Stimulated activated CD4-positive, alpha-beta T cell treated with anti-CD3 and anti-CD28 coated beads, Interleukin-2, amount 100 ng/mL, for 24 hours (primary cell): ENCODE results near the gene VSIG10.
A peak's percentile ranks its signal among the peaks of the same experiment; 100 is the strongest.
"Not testable (repeated sequence)": the region's sequence is repeated elsewhere in the genome, so short reads cannot be mapped to it uniquely, and the experiment has no call there.

ENCODE experiments used
- DNase-seq, 2 donors: peaks; one replicate each; pipeline ENCODE4 v3.0.0-alpha.2; 2020

VSIG10 gene, protein sequence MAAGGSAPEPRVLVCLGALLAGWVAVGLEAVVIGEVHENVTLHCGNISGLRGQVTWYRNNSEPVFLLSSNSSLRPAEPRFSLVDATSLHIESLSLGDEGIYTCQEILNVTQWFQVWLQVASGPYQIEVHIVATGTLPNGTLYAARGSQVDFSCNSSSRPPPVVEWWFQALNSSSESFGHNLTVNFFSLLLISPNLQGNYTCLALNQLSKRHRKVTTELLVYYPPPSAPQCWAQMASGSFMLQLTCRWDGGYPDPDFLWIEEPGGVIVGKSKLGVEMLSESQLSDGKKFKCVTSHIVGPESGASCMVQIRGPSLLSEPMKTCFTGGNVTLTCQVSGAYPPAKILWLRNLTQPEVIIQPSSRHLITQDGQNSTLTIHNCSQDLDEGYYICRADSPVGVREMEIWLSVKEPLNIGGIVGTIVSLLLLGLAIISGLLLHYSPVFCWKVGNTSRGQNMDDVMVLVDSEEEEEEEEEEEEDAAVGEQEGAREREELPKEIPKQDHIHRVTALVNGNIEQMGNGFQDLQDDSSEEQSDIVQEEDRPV

DNA sequence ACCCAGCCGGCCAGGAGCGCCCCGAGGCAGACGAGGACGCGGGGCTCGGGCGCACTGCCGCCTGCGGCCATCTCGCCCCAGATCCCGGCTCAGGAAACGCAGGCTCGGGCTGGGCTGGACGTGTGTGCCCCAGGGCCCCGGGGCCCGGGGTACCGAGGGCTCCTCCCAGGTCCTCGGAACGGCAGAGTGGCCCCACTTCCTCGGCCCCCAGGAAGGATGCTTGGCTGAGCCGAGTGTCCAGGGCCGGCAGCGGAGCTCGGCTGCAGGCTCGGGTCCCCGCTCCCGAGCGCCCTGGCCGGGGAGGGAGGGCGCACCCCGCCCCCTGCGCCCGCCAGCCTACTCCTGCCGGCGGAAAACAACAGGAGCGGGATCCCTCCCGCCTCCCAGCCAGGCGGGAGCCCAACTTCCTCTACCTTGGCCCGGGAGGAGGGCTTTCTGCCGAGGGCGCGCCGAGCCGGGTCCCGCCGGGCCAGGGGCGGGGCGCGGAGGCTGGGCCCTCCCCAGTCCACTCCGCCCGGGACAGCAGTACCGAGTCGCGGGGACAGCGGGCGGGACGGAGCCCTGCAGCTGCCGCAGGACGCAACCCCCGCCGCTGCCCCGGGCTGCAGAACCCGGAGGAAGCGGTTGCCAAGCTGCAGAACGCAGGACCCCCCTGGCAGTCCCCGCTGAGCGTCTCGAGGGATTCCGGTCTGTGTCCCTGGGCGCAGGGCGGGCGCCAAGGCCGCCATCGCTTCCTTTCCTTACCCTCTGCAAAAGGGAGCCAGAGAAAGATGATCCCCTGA is at the start of gene VSIG10:
TSS of gene VSIG10 (minus strand) at position 411 of the 782 bp plus-strand sequence. CDS start at position 71, 340 bp downstream.
- DNase-seq = peak; percentile 19 to 42

GRCh38 chr12:118151755-118152154 is 47.9 kb upstream of the VSIG10 start:
- DNase-seq = no peak

GRCh38 chr12:118150625-118151024 is 46.8 kb upstream of the VSIG10 start:
- DNase-seq = no peak

GRCh38 chr12:118148287-118148686 is 44.5 kb upstream of the VSIG10 start:
- DNase-seq = no peak

- DNase-seq = no peak
Measured at GRCh38 chr12:118145798-118146156, 42.0 kb upstream of the VSIG10 start.

DNA sequence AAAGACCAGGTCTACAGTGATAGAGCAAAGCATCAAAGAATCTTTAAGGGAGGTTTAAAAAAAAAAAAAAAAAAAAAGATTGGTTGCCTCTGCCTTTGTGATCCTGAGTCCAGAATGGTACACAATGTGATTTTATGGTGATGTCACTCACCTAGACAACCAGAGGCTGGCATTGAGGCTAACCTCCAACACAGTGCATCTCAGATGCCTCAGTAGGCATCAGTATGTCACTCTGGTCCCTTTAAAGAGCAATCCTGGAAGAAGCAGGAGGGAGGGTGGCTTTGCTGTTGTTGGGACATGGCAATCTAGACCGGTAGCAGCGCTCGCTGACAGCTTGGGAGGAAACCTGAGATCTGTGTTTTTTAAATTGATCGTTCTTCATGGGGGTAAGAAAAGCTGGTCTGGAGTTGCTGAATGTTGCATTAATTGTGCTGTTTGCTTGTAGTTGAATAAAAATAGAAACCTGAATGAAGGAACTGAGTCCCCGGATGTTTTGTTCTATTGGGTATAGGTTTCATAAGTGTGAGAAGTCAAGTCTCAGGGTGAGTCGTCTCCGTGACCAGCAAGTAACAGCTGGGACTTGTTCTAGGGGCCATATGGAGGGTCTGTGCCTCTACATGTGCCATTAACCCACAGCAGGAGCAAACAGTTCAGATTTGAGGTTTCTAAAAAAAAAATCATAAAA is 41.4 kb upstream of the VSIG10 start:
- DNase-seq = no peak

GRCh38 chr12:118144499-118144898 is 40.7 kb upstream of the VSIG10 start:
- no peak for DNase-seq

DNA sequence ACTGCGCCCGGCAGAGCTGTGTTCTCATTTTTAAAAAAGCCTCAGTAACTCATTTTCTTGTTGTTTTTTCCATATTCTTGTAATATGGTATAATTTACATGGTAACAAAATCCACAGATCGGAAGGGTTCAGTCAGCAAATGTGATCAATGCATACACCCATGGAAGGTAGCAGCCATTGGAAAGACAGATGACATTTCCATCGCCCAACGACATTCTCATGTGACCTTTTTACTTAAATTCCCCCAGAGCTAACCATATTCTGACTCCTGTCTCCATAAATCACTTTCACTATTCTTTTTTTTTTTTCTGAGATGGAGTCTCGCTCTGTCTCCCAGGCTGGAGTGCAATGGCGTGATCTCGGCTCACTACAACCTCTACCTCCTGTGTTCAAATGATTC is 37.0 kb upstream of the VSIG10 start:
- no peak for DNase-seq

- DNase-seq = no peak
Measured at GRCh38 chr12:118137148-118137678, 33.4 kb upstream of the VSIG10 start.

DNA sequence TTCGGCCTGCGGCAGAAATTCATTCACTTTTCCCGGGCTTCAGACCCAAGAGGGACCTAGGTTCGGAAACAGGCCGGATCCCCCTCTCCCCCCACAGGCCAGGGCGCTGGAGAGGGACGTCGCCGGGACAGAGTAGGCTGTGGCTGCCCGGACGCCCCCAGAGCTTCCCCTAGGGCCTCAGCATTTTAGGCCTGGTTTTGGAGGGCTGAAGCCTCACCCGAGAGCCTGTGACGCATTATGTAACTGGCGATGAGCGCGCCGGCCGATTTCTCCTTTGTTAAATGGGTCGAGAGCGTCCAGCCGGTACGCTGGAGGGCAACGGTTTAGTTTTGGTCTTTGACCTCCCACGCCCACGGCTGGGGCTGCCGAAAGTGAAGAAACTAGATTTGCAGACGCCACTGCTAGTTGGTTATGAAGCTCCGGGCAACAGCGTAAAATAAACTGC is 32.8 kb upstream of the VSIG10 start:
- DNase-seq = peak; percentile 51 to 55

- peak; percentile 95 to 96 for DNase-seq
Measured at GRCh38 chr12:118135788-118136558, 32.2 kb upstream of the VSIG10 start, which contains the start of gene PEBP1. TSS of gene PEBP1 (plus strand) at chr12:118136124. CDS start at chr12:118136210, 86 bp downstream.

DNA sequence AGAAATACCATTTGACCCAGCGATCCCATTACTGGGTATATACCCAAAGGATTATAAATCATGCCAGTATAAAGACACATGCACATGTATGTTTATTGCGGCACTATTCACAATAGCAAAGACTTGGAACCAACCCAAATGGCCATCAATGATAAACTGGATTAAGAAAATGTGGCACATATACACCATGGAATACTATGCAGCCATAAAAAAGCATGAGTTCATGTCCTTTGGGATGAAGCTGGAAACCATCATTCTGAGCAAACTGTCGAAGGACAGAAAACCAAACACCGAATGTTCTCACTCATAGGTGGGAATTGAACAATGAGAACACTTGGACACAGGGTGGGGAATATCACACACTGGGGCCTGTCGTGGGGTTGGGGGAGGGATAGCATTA is 25.6 kb upstream of the VSIG10 start:
- DNase-seq = not testable (repeated sequence)

DNA sequence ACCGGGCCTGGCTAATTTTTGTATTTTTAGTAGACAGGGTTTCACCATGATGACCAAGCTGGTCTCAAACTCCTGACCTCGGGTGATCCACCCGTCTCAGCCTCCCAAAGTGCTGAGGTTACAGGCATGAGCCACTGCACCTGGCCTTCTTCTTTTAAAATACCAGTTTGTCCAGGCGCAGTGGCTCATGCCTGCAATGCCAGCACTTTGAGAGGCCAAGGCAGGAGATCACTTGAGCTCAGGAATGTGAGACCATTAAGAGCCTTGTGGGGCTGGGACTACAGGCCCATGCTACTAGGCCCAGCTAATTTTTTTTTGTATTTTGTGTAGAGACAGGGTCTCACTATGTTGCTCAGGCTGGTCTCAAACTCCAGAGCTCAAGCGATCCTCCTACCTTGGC is 24.1 kb upstream of the VSIG10 start:
- DNase-seq = no peak

DNA sequence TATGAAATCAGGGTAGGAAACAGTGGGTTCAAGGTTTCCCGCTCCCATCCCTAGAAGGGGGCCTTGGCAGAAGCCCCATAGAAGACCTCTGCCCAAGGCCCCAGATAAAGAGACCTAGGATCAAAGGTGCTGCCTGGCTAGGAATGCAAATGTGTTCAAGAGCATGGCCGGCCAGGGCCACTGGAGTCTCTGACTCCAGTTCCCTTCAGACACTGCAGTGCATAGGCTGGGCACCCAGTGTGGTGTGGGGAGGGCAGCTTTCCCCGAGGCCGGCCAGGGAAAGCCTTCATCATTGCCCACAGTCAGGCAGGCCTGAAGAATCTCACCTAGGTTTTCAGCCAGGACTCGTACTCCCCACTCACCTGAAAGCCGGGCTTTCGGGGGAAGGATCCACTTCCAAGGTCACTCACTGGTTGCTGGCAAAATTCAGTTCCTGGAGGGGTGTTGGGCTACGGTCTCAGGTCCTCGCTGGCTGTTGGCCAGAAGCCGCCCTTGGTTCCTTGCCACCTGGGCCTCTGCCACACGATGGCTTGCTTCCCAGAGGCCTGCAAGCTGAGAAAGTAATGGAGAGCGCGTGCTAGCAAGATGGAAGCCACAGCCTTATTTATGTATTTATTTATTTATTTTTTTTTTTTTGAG is 22.4 kb upstream of the VSIG10 start:
- DNase-seq = no peak

DNA sequence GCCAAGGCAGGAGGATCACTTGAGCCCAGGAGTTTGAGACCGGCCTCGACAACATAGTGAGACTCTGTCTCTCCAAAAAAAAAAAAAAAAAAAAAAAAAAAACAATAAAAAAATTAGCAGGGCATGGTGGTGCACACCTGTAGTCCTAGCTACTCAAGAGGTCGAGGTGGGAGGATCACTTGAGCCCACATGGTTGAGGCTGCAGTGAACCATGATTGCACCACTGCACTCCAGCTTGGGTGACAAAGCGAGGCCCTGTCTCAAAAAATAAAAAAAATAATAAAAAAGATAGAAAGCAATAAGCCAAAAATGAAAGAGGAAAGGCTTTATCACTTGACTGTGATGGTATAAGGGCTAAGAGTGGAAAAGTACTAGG is 21.9 kb upstream of the VSIG10 start:
- no peak for DNase-seq

- DNase-seq = no peak
Measured at GRCh38 chr12:118124333-118124874, 20.6 kb upstream of the VSIG10 start.

- DNase-seq = no peak
Measured at GRCh38 chr12:118122264-118122663, 18.5 kb upstream of the VSIG10 start.

GRCh38 chr12:118120579-118121363 is 17.0 kb upstream of the VSIG10 start:
- peak; percentile 74 for DNase-seq

GRCh38 chr12:118119449-118119879 is 15.7 kb upstream of the VSIG10 start:
- no peak for DNase-seq

DNA sequence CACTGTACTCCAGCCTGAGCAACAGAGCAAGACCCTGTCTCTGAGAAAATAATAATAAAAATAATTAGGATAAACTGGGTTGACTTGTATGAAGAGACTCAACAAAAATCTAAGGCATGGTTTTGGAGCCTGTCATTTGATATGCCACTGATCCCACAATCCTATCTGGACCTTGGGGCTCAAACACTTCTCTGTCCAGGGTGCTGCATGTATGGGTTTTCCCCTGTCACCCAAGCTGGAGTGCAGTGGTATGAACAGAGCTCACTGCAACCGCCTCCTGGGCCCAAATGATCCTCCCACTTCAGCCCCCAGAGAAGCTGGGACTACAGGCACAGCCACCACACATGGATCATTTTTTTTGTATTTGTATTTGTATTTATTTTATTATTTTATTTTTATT is 5.3 kb upstream of the VSIG10 start:
- no peak for DNase-seq
